Panc1 (cell line): ENCODE results near the gene MLYCD. TPM values are rescaled to one million over a fixed set of nuclear protein-coding genes. Genes with fewer than 3 reads are reported as not detected.

ENCODE experiments used
- ATAC-seq: fragments of 200-7000 bp; cut with Tn5 transposase; 2 replicates; pipeline ENCODE4 v1.9.1; 2020; ENCODE audit warnings: mild to moderate bottlenecking, moderate library complexity
- BruUV-seq: library from RNA; stranded (reverse); fragments of 400-500 nt; replicated peaks from 2 replicates; lab custom pipeline; 2021; lab: Mats Ljungman, UMichigan
- CTCF ChIA-PET: fragments of 300-600 bp; sonication (Branson Sonifier 250); formaldehyde crosslinking; loops from one replicate; lab custom pipeline; 2022; ENCODE audit warnings: antibody characterized with exemption; lab: Charles Lee
- POLR2A ChIA-PET: fragments of 300-600 bp; sonication (Branson Sonifier 250); formaldehyde crosslinking; loops from one replicate; lab custom pipeline; 2022; ENCODE audit warnings: antibody characterized with exemption; lab: Charles Lee
- DNase-seq: peaks from one replicate; pipeline ENCODE4 v3.0.0-alpha.2; 2010; ENCODE audit warnings: low read depth, low spot score
- H3K27ac ChIP-seq: 2 replicates; pipeline ENCODE4 v1.5.1; 2011; ENCODE audit warnings: mild to moderate bottlenecking, low read length, inconsistent platforms
- H3K27me3 ChIP-seq: fragments of 200-500 bp; sonication (Bioruptor generic); 2 replicates; pipeline ENCODE4 v1.6.0; 2014; ENCODE audit warnings: low read length, inconsistent platforms; ENCODE audit not compliant: control insufficient read depth, insufficient read depth
- H3K36me3 ChIP-seq: fragments of 200-500 bp; sonication (Bioruptor generic); 2 replicates; pipeline ENCODE4 v1.5.1; 2014; ENCODE audit warnings: inconsistent platforms, mild to moderate bottlenecking, low read length, moderate library complexity; ENCODE audit not compliant: control insufficient read depth, insufficient read depth
- H3K4me1 ChIP-seq: 2 replicates; pipeline ENCODE4 v1.5.1; 2011; ENCODE audit warnings: inconsistent platforms, mild to moderate bottlenecking, low read length, moderate library complexity; ENCODE audit not compliant: control insufficient read depth, insufficient read depth
- H3K4me3 ChIP-seq, 2 experiments: 2 replicates each; pipeline ENCODE4 v1.5.1; 2011 to 2012; ENCODE audit warnings: low read depth in 2 of 2, low read length in 2 of 2, mild to moderate bottlenecking in 2 of 2, inconsistent platforms in 1 of 2, moderate library complexity in 1 of 2
- H3K9me3 ChIP-seq: fragments of 200-500 bp; sonication (Bioruptor generic); 2 replicates; pipeline ENCODE4 v1.5.1; 2014; ENCODE audit warnings: low read depth, mild to moderate bottlenecking, inconsistent platforms, low read length, moderate library complexity; ENCODE audit not compliant: control insufficient read depth, insufficient read depth
- CTCF ChIP-seq: fragments of 450-650 bp; IDR thresholded peaks from 2 replicates; pipeline ENCODE4 v1.5.1; 2017; ENCODE audit warnings: mild to moderate bottlenecking
- POLR2AphosphoS5 ChIP-seq: IDR thresholded peaks from 2 replicates; pipeline ENCODE4 v1.6.1; 2012; ENCODE audit warnings: mild to moderate bottlenecking, low read depth, low read length, moderate library complexity
- SIN3A ChIP-seq: IDR thresholded peaks from 2 replicates; pipeline ENCODE4 v1.6.1; 2012; ENCODE audit warnings: low read depth, mild to moderate bottlenecking, low read length, moderate library complexity, borderline replicate concordance; ENCODE audit not compliant: insufficient read depth
- TCF7L2 ChIP-seq: IDR thresholded peaks from 2 replicates; pipeline ENCODE4 v1.6.1; 2011; ENCODE audit warnings: mild to moderate bottlenecking, low read depth, low read length, inconsistent platforms
- in situ Hi-C: cut with HindIII; loops from 2 replicates; pipeline ENCODE4 v1.10.0; 2016; ENCODE audit warnings: low sequenced_read_pairs, low pct_unique_long_range_greater_than_20kb
- intact Hi-C: fragments of 100-400 bp; cut with micrococcal nuclease; formaldehyde crosslinking; loops from one replicate; pipeline ENCODE4 v1.10.0; 2022; ENCODE audit not compliant: unreplicated experiment
- total RNA-seq: library from RNA; stranded (reverse); gene quantifications from one replicate; pipeline ENCODE4 v1.2.1, GENCODE V29; 2021; ENCODE audit not compliant: unreplicated experiment
- TF ChIP-seq, protein P1 (sequence below), 2 experiments: IDR thresholded peaks; 2 replicates each; pipeline ENCODE4 v1.6.1; 2011 to 2012; ENCODE audit warnings: low read depth in 2 of 2, control low read depth in 1 of 2, low read length in 1 of 2, mild to moderate bottlenecking in 1 of 2, moderate library complexity in 1 of 2; ENCODE audit not compliant: insufficient read depth in 1 of 2

The MLYCD gene
- total RNA-seq, 1 experiment from 2014 or later: 2.2 TPM

GRCh38 chr16:83958137-83958845, 59.4 kb downstream of the MLYCD start:
- ATAC-seq (no peak), DNase-seq (no peak)
- Histone ChIP-seq H3K36me3 (no peaks in the 10 kb centered on the region; the same call in 1 of the 2 replicates), H3K27ac (no peak overlapping the region), H3K9me3 (no peaks in the 10 kb centered on the region), H3K4me1 (peaks cover 5% of the 10 kb centered on the region), H3K27me3 (no peaks in the 10 kb centered on the region), H3K4me3 (no peak overlapping the region)
- TF ChIP-seq POLR2AphosphoS5: no peak
- no peak for TF ChIP-seq TCF7L2
- TF ChIP-seq, protein P1, sequence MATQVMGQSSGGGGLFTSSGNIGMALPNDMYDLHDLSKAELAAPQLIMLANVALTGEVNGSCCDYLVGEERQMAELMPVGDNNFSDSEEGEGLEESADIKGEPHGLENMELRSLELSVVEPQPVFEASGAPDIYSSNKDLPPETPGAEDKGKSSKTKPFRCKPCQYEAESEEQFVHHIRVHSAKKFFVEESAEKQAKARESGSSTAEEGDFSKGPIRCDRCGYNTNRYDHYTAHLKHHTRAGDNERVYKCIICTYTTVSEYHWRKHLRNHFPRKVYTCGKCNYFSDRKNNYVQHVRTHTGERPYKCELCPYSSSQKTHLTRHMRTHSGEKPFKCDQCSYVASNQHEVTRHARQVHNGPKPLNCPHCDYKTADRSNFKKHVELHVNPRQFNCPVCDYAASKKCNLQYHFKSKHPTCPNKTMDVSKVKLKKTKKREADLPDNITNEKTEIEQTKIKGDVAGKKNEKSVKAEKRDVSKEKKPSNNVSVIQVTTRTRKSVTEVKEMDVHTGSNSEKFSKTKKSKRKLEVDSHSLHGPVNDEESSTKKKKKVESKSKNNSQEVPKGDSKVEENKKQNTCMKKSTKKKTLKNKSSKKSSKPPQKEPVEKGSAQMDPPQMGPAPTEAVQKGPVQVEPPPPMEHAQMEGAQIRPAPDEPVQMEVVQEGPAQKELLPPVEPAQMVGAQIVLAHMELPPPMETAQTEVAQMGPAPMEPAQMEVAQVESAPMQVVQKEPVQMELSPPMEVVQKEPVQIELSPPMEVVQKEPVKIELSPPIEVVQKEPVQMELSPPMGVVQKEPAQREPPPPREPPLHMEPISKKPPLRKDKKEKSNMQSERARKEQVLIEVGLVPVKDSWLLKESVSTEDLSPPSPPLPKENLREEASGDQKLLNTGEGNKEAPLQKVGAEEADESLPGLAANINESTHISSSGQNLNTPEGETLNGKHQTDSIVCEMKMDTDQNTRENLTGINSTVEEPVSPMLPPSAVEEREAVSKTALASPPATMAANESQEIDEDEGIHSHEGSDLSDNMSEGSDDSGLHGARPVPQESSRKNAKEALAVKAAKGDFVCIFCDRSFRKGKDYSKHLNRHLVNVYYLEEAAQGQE (IDR thresholded peaks at IDR 0.05; ENCODE audit: insufficient read depth in 1 of 2, low read depth in 2 of 2, low read length in 1 of 2): no peak
- no peak for TF ChIP-seq SIN3A
- TF ChIP-seq CTCF: no peak
- CTCF ChIA-PET: interaction anchor here (0.6 kb wide), 1 partner anchor 131 kb away, joined by 6 read pairs; no protein-coding TSS in a partner anchor
- POLR2A ChIA-PET: no interaction called here
- in situ Hi-C loops: no loop called here
- no TSS peak for BruUV-seq
- intact Hi-C loops: no loop called here

- H3K4me1 ChIP-seq: peaks cover 5% of the 10 kb centered on the region
- H3K27me3 ChIP-seq: no peaks in the 10 kb centered on the region
- no peak for DNase-seq
- intact Hi-C loops (no loop called here), in situ Hi-C loops (no loop called here)
- POLR2A ChIA-PET: no interaction called here
- CTCF ChIA-PET: interaction anchor here (0.6 kb wide), 1 partner anchor 94 kb away, joined by 6 read pairs; no protein-coding TSS in a partner anchor
- ATAC-seq: no peak
- no peaks in the 10 kb centered on the region for H3K9me3 ChIP-seq
- no peak overlapping the region for H3K4me3 ChIP-seq
- H3K36me3 ChIP-seq: no peaks in the 10 kb centered on the region
- H3K27ac ChIP-seq: no peak overlapping the region
- TF ChIP-seq TCF7L2 (no peak), SIN3A (no peak), CTCF (no peak), POLR2AphosphoS5 (no peak)
- TF ChIP-seq, protein P1 (IDR thresholded peaks at IDR 0.05; ENCODE audit: insufficient read depth in 1 of 2, low read depth in 2 of 2, low read length in 1 of 2): no peak
- no TSS peak for BruUV-seq
These were observed 60.1 kb downstream of the MLYCD start for GRCh38 chr16:83958846-83959565.
